Fibroblast of skin of left biceps (primary cell): ENCODE results near the gene NT5C3B.

Source experiments
- DNase-seq, 2 experiments: peaks; one replicate each; pipeline ENCODE4 v3.0.0-alpha.2; 2013; ENCODE audit warnings: low read depth in 2 of 2

NT5C3B gene

DNA sequence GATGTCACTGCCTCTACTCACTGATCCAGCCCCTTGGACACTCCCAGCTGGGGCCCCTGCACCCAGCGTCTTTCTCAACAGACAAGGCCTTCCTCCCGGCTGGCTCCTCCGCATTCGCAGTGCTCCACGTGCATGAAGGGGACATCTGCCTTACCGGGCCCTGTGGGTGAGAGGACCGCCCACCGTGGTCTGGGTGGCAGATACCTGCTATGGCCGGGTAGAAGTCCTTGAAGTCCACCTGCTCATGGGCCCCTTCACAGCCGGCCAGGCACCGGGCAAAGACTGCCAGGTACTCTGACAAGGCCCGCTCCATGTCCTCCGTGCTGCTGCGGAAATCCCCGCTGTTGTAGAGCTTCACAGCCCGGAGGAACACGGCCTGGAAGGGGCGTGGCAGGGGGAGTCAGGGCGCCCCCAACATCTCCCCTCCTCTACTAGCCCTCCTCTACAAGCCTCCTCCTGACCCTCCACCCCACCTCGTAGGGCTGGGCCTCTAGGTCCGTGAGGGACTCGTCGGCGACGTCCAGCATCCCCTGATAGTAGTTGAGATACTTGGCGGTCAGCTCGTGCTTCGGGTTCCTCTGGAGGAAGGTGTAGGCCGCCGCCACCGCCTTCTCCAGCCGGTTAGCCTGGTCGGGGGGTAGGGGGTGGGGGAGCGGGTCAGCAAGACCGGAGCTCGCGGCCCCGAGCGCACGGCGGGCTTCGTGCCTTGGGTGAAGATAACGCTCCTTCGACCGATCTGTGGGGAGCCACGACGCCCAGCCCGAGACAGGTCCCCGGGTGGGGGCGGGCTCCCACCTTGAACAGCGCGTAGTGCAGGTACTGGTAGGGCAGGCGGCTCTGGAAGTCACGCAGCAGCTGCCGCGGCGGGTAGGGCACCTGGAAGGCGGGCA, 25.1 kb downstream of the NT5C3B start:
- DNase-seq = no peak

DNA sequence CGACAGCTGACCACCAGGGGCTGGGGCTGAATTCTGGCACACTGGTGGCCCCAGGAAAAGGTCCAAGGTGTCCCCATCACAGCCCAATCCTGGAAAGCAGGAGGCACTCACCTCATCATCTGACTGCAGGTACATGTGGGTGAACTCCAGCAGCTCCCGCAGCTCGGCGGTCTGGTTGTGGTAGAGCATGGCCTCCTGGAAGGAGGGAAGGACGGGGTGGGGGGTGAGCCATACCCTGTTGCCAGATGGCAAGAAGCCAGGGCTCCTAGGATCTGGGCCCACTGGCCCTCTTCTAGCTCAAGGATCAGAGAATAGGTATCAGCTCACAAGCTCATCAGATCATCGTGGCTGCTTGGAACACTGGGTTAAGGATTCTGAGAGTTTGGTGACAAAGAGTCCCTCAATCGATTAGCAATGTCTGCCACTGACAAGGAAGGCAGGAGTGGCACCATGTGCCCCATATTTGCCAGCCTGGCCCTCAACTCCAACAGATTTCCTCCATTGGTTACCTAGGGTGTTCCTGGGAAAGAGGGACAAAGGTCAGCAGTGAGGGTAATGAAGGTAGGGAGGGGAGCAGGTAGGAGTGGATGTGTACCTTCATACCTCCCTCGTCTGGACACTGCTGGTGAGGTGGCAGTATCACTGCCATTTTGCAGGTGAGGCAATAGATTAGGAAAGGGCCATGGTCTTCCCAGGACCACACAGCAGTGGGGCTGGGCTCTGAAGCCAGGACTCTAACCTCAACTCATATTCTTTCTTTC, 29.2 kb downstream of the NT5C3B start:
- DNase-seq = no peak

DNA sequence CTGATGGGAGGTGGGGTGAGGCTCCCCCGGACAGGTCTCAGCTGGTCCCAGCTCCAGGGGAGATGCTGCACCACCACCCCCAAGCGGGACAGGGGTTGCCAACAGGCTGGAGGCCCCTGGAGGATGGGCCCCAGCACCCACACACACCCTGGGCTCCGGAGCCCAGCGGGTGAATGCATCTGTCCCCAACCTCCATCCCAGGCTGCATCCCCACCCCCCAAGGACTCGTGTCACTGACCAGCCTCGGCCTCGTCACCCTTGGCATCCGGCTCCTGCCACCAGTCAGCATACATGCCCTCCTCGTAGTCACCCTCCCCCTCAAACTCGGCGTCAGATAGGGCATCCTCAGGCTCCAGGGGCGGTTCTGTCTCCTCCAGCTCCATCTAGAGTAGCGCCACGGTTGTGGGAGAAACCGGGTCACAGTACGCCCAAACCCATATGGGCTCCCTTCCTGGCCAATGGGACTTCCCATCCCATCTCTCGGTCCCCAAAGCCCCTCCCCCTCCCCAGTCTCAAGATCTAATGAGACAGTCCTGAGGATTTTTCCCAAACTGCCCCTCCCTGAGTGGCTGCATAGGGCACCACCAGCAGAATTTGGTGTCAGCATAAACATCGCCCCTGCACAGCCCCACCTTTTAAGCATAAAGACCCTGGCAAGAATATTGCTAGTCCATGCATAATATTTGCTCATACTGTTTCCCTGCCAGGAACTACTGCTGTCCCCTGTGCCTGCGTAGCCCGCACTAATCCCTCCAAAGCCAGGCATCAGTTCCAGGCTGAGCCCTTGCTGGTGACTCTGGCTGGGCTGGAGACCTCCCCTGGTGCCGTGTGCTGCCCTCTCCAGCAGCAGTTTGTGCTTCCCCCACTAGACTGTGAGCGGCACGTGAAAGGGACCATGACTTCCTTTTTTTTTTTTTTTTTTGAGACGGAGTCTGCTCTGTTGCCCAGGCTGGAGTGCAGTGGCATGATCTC, 32.7 kb downstream of the NT5C3B start:
- DNase-seq = no peak

DNA sequence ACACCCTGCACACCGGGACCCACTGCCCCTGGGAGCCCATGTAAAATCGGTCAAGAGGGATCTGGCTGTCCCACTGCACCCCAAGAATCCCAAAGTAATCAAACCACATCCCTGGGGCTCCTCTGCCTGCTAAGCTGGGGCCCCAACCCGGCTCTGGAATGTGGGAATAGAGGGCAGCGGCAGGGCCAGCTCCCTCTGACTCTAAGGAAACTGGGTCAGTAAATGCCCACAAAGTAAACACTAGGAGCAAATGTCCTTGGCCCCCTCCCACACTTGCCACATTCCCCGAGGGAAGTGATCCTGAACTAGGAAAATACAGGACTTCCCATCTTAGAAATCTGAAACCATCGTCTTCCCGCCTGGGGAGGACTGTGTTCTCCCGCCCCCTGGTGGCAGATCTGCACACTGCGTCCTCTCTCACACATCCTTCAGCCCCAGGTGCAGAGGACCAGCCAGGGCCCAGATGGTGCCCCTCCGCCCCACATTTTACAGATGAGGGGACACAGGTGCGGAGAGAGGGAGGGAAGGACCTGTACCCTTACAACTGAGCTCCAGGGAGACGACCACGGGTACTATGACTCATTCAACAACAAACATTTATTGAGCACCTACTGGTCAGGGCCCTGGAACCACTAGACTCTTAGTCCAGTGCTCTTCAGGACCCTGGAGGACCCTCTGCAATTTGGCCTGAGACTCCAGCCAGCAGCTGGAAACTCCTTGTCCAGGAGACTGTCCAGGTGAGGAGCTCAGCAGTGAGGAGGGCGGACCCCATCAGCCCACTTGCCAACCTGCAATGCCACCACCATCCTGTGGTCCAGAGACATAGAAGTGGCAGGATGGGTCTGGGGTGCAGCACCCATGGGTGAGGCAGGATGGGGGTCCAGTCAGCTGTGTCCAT, 34.4 kb downstream of the NT5C3B start:
- no peak for DNase-seq

DNA sequence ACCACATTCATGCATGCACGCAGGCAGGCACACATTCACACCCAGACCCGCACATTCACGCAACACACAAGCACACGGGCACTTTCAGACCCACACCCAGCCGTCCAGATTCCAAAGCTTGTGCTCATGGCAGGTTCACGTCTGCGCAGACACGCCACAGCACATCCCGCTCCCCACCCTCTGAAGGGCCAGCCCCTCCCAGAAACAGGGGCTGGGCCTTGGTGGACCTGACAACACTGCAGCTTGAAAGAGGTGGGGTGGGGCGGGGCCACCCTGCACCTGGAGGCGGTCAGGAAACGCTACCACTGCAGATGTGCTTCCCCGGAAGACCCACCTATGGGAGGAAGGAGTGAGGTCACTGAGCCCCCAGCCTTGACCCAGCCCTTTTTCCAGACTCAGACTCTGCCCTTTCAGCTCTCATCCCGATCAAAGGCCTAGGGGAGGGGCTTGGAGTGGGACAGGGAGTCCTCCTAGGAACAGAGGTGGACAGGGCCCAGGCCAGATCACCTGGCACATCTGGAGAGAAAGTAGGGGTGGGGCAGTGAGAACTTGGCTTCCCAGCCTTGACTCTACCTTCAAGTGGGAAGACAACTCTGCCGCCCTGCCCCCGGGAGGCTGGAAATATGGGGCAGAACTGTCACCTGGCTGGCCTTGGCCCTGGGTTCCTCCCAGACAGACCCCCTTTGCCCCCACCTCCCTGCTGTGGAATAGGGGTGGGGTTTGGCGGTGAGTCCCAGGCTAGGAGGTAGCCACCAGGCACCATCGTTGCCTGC, 35.2 kb downstream of the NT5C3B start:
- no peak for DNase-seq

DNA sequence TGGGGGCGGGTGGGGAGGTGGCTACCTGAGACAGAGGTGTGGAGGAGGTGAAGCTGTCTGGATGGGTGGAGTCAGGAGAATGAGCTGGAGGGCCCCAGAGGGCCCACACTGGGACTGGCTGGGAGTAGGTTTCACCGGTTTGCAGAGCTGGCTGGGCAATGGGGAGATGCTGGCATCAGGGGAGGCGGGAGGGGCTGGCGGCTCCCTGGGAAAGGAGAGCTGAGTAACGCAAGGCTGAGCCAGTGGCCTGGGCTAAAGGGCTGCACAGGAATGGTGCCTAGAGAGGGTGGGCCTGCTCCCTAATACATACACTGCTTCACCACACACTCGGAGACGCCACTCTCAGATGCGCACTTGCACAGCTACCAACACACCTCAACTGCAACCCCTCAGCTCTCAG, 36.7 kb downstream of the NT5C3B start:
- DNase-seq = no peak

DNA sequence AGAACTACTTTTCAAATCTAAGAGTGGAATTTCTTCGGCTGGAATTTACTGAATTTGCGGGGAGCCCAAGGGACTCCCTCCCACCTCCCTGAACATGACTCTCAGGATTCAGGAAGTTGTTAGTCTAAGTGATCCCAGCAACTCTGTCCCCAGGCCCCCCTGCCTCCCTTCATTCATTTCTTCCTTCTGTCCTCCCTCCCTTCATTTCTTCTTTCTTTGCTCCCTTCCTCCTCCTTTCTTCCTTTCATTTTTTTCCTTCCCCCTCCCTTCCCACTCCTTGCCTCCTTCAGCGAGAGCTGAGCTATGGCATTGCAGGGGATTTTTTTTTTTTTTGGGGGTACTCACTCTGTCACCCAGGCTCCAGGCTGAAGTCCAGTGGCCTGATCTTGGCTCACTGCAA, 38.7 kb downstream of the NT5C3B start:
- no peak for DNase-seq

DNA sequence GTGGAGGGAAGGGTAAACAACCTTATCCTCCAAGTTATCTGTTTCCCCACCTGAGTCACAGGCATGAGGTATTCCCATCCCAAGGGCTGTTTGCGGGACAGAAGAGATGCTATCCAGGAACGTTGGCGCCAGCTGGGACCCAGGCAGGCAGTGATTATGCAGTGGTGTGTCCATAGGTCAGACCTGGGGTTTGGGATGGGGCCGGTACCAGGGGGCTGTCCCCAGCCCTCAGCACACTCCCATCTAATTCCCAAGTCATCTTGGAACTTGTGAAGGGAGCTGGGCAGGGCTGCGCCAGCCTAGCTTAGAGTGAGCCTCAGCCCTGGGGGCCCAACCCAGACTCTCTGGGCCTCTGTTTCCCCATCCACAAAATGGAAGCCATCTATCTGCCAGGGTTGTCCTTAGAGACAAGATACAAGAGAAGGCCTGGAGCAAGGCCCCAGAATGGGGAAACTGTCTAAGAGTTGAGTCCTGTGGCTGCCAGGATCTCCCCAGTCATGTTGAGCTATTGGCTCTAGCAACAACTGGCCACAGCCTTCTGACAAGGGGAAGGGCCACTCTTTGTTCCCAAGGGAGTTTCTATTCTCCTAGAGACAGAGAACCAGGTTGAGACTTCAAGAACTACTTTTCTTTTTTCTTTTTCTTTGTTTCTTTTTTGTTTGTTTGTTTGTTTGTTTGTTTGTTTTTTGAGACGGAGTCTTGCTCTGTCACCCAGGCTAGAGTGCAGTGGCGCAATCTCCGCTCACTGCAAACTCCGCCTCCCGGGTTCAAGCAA, 39.7 kb downstream of the NT5C3B start:
- no peak for DNase-seq

DNA sequence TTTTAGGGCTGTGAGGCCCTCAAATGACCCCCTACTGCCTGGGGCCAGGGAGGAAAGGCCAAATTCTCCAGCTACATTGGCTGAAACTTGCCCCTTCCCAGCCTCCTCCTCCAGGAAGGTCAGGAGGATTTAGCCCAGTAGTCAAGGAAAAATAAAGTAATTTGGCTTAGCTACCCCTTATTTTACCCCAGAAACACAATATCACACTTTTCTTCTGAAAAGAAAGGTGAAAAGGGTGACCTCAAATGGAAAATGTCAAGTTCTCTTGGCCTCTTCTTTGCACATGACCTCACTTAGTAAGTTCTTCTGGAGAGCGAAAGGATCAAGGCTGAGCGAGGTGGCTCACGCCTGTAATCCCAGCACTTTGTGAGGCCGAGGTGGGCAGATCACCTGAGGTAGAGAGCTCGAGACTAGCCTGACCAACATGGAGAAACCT, 41.5 kb downstream of the NT5C3B start:
- DNase-seq = no peak

DNA sequence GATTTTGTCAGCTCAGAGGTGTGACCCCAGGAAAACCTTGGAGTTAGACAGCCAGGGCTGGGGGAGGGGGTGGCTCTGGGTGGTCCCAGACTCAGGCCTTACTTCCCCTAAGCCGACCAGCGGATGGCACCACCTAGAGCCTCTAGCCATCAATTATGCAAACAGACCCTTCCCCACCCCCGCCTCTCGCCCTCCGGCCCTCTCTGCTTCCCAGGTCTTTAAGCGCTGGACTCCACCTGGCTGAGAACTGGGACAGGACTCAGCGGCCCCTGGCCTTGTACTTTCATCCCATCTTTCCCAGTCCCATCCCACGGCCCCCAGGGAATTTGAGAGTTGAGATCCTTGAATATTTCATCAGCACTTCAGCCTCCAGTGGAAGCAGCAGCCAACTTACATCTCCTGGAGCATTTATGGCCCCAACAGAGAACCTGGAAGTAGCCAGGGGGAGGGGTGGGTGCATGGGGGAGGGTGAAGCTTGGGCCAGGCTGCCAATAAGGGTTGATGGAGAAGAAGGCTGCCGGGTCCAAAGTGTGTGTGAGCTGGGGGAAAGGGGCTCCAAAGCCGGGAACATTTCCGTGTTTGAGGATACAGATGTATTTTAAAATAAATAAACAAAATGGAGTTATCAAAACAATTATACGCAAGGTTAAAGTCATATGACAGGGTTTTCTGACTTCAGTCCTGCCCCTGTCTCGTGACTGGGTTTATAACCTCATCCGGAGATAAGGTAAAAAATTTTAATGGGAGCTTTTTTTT, 42.1 kb downstream of the NT5C3B start:
- DNase-seq = no peak

DNA sequence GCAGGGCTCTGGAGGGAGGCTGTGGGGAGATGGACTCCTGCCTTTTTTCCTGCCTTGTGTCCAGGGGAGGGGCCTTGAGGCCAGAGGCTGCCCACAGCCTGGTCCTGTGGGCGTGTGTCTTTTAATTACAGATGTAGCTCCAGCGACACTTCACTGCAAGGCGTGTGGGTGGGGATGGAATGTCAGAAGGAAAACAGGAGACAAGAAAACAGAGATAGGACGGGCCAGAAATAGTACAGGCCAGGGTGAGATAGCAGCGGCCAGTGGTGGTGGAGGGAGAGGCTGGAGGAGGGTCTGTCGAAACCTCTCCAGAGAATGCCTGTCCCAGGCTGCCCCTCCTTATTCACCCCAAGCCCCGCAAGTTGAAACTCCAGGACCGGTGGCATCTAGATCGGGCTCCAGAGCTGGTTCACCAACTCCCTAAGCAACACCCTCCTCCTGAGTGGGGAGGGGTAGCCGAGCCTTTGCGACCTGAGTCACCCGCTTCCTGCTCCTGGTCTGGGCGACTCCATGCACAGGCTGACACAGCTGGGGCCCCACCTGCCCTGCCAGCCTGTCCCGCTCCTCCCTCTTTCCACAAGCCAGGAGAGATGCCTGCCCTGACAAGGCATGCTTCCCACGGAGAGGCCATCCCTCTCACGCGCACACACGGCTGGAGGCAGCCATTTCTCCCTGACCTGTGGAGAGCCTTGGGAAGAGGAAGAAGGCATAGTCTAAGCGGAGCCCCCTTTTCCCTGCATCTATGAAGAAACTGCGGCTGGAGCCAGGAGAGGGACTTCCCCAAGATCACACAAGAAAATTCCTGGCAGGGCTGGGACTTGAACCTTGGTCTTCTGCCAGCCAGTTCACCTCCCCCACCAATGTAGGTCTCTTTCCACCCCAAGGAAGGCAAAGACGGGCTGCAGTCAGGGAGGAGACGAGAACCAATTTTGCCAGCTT, 42.9 kb downstream of the NT5C3B start:
- DNase-seq = no peak

DNA sequence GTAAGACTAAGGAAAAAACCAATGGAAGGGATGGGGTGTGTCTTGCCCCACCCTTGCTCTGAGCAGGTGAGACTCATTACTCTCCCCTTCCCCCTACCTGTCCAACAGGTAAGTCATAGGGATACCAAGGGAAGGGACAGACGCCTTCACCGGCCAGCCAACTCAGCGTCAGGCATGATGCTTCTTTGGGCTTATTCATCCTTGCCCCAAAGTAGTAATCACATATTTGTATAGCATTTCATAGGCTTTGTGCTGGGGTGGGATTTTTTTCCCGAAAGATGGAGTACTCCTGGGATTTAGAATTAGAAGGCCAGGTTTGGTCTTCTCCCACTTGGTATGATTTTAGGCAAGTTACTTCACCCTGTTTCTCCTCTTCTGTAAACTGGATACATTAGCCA, 49.0 kb downstream of the NT5C3B start:
- DNase-seq = no peak

DNA sequence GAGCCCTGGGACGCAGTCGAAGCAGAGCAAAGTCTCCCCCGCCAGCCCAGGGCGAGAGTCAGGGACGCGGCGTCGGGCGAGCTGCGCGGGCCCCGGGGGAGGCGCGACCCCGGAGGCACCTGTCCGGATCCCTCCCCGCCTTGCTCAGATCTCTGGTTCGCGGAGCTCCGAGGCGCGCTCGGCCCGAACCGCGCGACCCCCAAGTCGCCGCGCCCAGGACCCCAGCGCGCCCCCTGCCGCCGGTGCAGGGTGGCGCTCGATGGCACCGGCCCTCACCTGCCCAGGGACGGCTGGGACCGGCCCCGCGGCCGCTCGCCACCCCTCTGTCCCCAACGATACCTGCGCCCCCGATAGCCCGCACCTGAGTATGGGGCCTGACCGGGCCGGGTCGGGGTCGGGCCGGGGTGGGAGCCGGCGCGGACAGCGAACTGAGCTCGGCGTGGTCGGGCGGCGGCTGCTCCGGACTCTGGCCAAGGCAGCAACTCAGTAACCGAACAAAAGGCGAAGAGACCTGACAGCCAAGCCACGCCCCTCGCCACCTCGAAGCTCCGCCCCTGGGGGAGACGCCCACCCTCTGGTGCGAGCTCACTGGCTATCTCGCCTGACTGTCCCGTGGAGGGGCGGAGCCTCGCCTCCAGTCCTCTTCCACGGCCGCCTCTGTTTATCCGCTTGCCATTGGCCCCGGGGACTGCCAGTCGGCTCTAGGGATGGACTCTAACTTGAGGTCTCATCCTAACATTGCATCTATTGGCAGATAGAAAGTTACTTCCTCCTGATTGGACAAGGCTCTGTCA, 49.6 kb downstream of the NT5C3B start, which contains the start of gene JUP:
Gene JUP (minus strand): TSS at position 485 of the 794 bp plus-strand sequence. CDS start 14,857 bp downstream, outside the sequence.
- DNase-seq = peak; percentile 96 to 97

DNA sequence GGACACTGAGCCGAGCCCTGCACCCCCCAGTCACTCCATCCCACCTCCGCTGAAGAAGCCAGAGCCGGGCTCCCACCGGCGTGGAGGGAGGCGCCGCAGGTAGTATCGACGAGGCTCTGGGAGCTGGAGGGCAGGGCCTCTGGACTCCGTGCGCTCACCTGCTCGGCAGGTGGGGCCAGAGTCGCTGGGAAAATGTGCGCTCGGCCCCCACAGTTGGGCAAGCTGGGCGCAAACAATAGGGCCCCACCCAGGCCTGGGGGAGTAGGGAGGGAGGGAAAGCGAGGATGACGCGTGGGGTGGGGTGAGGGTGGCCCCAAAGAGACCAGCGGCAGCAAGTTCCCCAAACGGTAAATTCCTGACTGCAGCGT, 50.2 kb downstream of the NT5C3B start:
- DNase-seq = no peak

DNA sequence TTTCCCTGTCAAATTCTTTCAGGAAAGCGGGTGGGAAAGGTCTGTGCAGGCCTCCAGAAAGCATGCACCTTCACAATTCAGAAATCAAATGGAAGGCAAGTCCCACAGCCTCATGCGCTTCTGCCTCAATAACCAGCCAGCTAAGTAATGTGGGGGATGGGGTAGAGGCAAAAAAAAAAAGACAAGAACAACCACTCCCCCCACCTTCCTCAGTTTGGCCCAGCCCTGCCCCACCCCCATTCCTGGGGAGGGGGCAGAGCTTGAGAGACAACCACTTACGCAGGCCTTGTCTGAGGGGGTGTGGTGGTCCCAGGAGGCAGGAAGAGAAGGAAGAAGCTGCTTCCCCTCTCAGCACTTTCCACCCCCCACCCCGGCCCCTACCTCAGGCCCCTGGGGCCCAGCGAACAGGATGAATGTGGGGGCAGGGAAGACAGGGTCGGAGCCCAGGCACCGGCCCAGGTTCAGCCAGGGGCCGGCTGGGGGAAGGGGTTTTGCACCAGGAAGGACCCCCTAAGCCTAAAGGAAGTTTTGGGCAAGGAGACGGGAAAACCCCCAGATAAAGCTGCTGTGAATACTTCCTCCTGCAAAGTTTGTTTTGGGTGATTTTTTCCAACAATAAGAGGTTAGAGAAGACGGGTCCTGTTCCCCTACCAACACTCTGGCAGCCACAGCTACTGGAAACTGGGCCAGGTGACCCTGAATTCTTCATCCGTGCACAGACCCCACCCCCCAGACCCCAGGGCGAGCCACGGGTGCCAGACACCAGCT, 50.8 kb downstream of the NT5C3B start:
- DNase-seq = no peak
